Heart right ventricle (tissue), 16 donors: ENCODE data around the gene STPG1. TPM values are rescaled to one million over a fixed set of nuclear protein-coding genes. Genes with fewer than 3 reads are reported as not detected.

Experiments used
- ATAC-seq, 8 donors: fragments of 200-7000 bp; cut with Tn5 transposase; one replicate each; pipeline ENCODE4 v1.9.1; 2020; ENCODE audit warnings: mild to moderate bottlenecking in 8 of 8, moderate library complexity in 8 of 8, moderate number of reproducible peaks in 1 of 8
- DNase-seq, 2 donors: peaks; one replicate each; pipeline ENCODE4 v3.0.0-alpha.2; 2020
- H3K27ac ChIP-seq, 10 donors: fragments of 200-600 bp; sonication (generic) in 2 of 10; one replicate each; pipeline versions ENCODE4 v1.5.0 to v1.8.0; 2020 to 2022; ENCODE audit warnings: mild to moderate bottlenecking in 3 of 10
- H3K27me3 ChIP-seq, 7 donors: fragments of 200-600 bp; one replicate each; pipeline ENCODE4 v1.8.0; 2021 to 2022; ENCODE audit warnings: mild to moderate bottlenecking in 2 of 7
- H3K36me3 ChIP-seq, 9 donors: fragments of 200-600 bp; sonication (generic) in 1 of 9; one replicate each; pipeline versions ENCODE4 v1.5.0 to v1.8.0; 2020 to 2022; ENCODE audit warnings: mild to moderate bottlenecking in 2 of 9
- H3K4me1 ChIP-seq, 9 donors: fragments of 200-600 bp; sonication (generic) in 1 of 9; one replicate each; pipeline versions ENCODE4 v1.5.0 to v1.8.0; 2020 to 2022; ENCODE audit warnings: mild to moderate bottlenecking in 4 of 9
- H3K4me3 ChIP-seq, 10 donors: fragments of 200-600 bp; sonication (generic) in 2 of 10; one replicate each; pipeline versions ENCODE4 v1.5.0 to v1.8.0; 2020 to 2022; ENCODE audit warnings: mild to moderate bottlenecking in 7 of 10, moderate library complexity in 2 of 10
- H3K9me3 ChIP-seq, 11 donors: fragments of 200-600 bp in 10 of 11; sonication (generic) in 2 of 11; one replicate each; pipeline versions ENCODE4 v1.5.0 to v1.8.0; 2013 to 2022; ENCODE audit warnings: mild to moderate bottlenecking in 2 of 11, control low read depth in 1 of 11, moderate library complexity in 1 of 11
- WGBS, 2 donors: extraction: QIAGEN DNeasy Blood & Tissue Kit; methylation state at CpG; one replicate each; pipeline ENCODE4 v1.1.7; 2013; ENCODE audit warnings: inconsistent platforms in 1 of 2; 5-methylcytosine and 5-hydroxymethylcytosine counted together
- intact Hi-C, 10 donors: fragments of 100-400 bp; cut with DNase I; formaldehyde crosslinking; loops; one replicate each; pipeline versions ENCODE4 v1.11.1 to v1.14.2; 2022
- polyA plus RNA-seq, 2 donors: library from polyadenylated mRNA; stranded (reverse); fragments of 200-250 nt; gene quantifications; one replicate each; pipeline ENCODE4 v1.2.3, GENCODE V29; 2013
- total RNA-seq, 10 donors: library from RNA; stranded (reverse); fragmentation: NEBNext Ultra II Directional in 3 of 10; extraction: Animal tissue kit (Norgen Biotek cat#: 25700) in 3 of 10; gene quantifications; one replicate each; pipeline versions ENCODE4 v1.2.1 to v1.2.4, GENCODE V29; 2021 to 2023
- TF ChIP-seq, protein P1 (sequence below), 9 donors: fragments of 200-600 bp; sonication (generic) in 2 of 9; IDR thresholded peaks; one replicate each; pipeline versions ENCODE4 v1.5.0 to v1.8.0; 2021 to 2022; ENCODE audit warnings: antibody characterized with exemption in 9 of 9, mild to moderate bottlenecking in 5 of 9, moderate library complexity in 1 of 9
- donor health status: Arrhythmogenic right ventricular cardiomyopathy.
- donor health status: ischemic (EF 13 %, LVEDD 7.1; RV severe dilation, severe dysfunction).
- donor health status: healthy with polysubstance abuse.
- donor health status: DM: no; HTN: yes; CAD: no.
- donor health status: DM: no; HTN: no; CAD: no.
- donor health status: ischemic (EF 25% LVEDD 6.9; RV normal size, moderate dysfunction).
- donor health status: ischemic (EF 25% LVEDD 5.7; RV mildly dilated, moderate dysfunction).
- donor health status: healthy.
- donor health status: DM: yes; HTN: yes; CAD: no.
- donor health status: Ischemic cardiomyopathy.
- donor health status: ischemic (EF 35%, LVEDD 5.7; RV mildly dilated, moderate dysfunction).
- donor health status: nonischemic (EF 11% LVEDD 7.7; RV severe dilation, severe dysfunction).
- donor health status: DM: yes; HTN: yes; CAD: no.
- donor health status: PGD.
- donor health status: ischemic (EF 29% LVEDD 5.4; RV normal size, mild dysfunction).
- donor health status: nonischemic (EF 23%, LVEDD 6.1; RV moderate dilation, normal function).

Gene STPG1
- total and polyA plus RNA-seq, 12 donors = 2.7 to 6.6 (median 4.5) TPM

DNA sequence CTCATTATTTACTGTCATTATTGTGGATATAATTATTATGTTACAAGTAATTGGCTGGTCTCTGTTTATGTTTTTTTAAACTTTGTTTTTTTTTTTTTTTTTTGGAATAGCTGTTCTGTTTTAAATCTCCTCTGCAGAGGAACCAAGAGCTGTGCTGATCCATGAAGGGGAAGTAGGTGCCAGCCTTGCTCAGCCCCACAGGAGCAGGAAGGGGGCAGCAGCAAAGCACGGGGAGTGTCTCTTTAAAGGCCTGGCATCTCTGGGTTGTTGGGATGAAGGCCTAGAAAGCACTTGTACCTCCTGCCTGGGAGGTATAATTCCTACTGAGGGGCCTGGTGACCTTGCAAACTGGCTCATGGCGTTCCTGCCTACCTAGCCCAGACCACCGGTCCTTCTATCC, 96.9 kb downstream of the STPG1 start:
- H3K27me3 ChIP-seq = peaks cover 0 to 74% (median 48%) of the 10 kb centered on the region in 7 donors
- H3K4me3 ChIP-seq = no peak overlapping the region
- H3K9me3 ChIP-seq = no peaks in the 10 kb centered on the region
- no peak overlapping the region for H3K27ac ChIP-seq
- TF ChIP-seq, protein P1, sequence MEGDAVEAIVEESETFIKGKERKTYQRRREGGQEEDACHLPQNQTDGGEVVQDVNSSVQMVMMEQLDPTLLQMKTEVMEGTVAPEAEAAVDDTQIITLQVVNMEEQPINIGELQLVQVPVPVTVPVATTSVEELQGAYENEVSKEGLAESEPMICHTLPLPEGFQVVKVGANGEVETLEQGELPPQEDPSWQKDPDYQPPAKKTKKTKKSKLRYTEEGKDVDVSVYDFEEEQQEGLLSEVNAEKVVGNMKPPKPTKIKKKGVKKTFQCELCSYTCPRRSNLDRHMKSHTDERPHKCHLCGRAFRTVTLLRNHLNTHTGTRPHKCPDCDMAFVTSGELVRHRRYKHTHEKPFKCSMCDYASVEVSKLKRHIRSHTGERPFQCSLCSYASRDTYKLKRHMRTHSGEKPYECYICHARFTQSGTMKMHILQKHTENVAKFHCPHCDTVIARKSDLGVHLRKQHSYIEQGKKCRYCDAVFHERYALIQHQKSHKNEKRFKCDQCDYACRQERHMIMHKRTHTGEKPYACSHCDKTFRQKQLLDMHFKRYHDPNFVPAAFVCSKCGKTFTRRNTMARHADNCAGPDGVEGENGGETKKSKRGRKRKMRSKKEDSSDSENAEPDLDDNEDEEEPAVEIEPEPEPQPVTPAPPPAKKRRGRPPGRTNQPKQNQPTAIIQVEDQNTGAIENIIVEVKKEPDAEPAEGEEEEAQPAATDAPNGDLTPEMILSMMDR (IDR thresholded peaks at IDR 0.05) = no peak
- ATAC-seq (no peak), DNase-seq (no peak)
- WGBS, 2 donors = 82% methylated on average over 3 of the region's 3 CpGs
- no peaks in the 10 kb centered on the region for H3K36me3 ChIP-seq
- intact Hi-C loops = no loop called here
- peaks cover 0 to 31% (median 11%) of the 10 kb centered on the region in 9 donors for H3K4me1 ChIP-seq

DNA sequence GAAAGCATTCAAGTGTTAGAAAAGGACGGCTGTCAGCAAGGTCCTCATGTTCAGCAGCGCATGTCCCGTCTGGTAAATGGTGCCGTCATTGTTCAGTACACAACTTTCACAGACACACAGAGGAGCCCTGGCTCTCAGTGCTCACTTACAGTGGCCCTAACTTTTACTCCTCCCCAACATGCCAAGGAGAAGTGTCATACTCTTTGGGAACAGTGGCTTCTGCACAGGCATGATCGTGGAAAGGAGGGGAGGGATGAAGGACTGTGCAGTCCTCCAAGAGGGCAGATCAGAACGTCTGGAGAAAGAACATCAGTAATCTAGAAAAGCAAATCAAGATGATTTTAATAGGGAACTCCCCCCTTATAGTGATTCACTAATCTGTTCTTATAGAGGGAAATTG, 98.2 kb downstream of the STPG1 start:
- H3K4me1 ChIP-seq = peaks cover 0 to 21% (median 5%) of the 10 kb centered on the region in 9 donors
- TF ChIP-seq, protein P1 (IDR thresholded peaks at IDR 0.05) = no peak
- H3K27me3 ChIP-seq = peaks cover 0 to 65% (median 39%) of the 10 kb centered on the region in 7 donors
- H3K36me3 ChIP-seq = no peaks in the 10 kb centered on the region
- ATAC-seq = no peak
- no peak overlapping the region for H3K4me3 ChIP-seq
- intact Hi-C loops = no loop called here
- DNase-seq = no peak
- H3K27ac ChIP-seq = no peak overlapping the region
- WGBS, 2 donors = 55 to 60% methylated on average over 6 of the region's 6 CpGs
- H3K9me3 ChIP-seq = no peaks in the 10 kb centered on the region

DNA sequence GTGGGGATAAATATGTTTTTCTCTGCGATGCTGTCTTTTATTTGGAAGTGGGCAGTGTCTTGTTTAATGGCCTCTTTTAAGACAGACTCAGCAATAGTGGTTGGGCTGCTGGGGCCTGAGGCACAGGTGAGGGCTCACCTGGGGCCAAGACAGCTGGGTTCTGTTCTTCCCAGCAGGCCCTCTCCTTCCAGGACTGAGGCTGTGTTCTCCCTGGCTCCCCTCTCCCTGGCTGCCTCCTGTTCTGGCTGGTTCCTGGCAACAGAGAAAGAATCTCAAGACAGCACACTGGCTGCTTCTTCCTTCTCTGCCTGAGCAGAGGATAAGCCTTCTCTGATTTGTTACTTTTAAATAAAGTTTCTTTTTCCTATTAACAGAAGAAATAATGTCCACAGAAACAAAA, 101.8 kb downstream of the STPG1 start:
- ATAC-seq = no peak

GRCh38 chr1:24311234-24311633, 102.3 kb downstream of the STPG1 start:
- Histone ChIP-seq H3K27ac (no peak overlapping the region), H3K9me3 (no peaks in the 10 kb centered on the region), H3K36me3 (no peaks in the 10 kb centered on the region), H3K4me1 (no peaks in the 10 kb centered on the region), H3K4me3 (no peak overlapping the region), H3K27me3 (peaks cover 0 to 40% (median 6%) of the 10 kb centered on the region in 7 donors)
- intact Hi-C loops = no loop called here
- 96 to 97% methylated on average over 3 of the region's 3 CpGs for WGBS, 2 donors
- ATAC-seq (no peak), DNase-seq (no peak)
- TF ChIP-seq, protein P1 (IDR thresholded peaks at IDR 0.05) = no peak

More for the DNA sequence above, 101.8 kb downstream of the STPG1 start:
- no peak overlapping the region for H3K4me3 ChIP-seq
- no peaks in the 10 kb centered on the region for H3K9me3 ChIP-seq
- intact Hi-C loops = no loop called here
- DNase-seq = no peak
- H3K27ac ChIP-seq = no peak overlapping the region
- 84 to 85% methylated on average over 1 of the region's 1 CpG for WGBS, 2 donors
- TF ChIP-seq, protein P1 (IDR thresholded peaks at IDR 0.05) = no peak
- peaks cover 0 to 38% (median 7%) of the 10 kb centered on the region in 7 donors for H3K27me3 ChIP-seq
- H3K4me1 ChIP-seq = no peaks in the 10 kb centered on the region
- no peaks in the 10 kb centered on the region for H3K36me3 ChIP-seq
